ENCODE data around the gene BTNL9. TPM values are rescaled to one million over a fixed set of nuclear protein-coding genes. Genes with fewer than 3 reads are reported as not detected.
A peak's percentile ranks its signal among the peaks of the same experiment; 100 is the strongest.

The BTNL9 gene
- total RNA-seq, 1 experiment from 2014 or later, result 37.5 TPM

GRCh38 chr5:181043285-181044092, 3.4 kb downstream of the BTNL9 start:
- TF ChIP-seq POLR2AphosphoS5 (IDR thresholded peaks at IDR 0.05; ENCODE audit: low read depth, low read length), result no peak
- TF ChIP-seq SIN3A (IDR thresholded peaks at IDR 0.05; ENCODE audit: borderline replicate concordance, insufficient read depth, low read depth, low read length), result no peak
- TF ChIP-seq TCF7L2 (IDR thresholded peaks at IDR 0.05; ENCODE audit: low read depth, low read length), result no peak
- TF ChIP-seq, protein P1, sequence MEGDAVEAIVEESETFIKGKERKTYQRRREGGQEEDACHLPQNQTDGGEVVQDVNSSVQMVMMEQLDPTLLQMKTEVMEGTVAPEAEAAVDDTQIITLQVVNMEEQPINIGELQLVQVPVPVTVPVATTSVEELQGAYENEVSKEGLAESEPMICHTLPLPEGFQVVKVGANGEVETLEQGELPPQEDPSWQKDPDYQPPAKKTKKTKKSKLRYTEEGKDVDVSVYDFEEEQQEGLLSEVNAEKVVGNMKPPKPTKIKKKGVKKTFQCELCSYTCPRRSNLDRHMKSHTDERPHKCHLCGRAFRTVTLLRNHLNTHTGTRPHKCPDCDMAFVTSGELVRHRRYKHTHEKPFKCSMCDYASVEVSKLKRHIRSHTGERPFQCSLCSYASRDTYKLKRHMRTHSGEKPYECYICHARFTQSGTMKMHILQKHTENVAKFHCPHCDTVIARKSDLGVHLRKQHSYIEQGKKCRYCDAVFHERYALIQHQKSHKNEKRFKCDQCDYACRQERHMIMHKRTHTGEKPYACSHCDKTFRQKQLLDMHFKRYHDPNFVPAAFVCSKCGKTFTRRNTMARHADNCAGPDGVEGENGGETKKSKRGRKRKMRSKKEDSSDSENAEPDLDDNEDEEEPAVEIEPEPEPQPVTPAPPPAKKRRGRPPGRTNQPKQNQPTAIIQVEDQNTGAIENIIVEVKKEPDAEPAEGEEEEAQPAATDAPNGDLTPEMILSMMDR (IDR thresholded peaks at IDR 0.05), result peak; percentile 83
- TF ChIP-seq REST (IDR thresholded peaks at IDR 0.05; ENCODE audit: insufficient read depth in 1 of 2, low read depth in 2 of 2, low read length in 1 of 2), result no peak
- ChIA-PET POLR2A (no interaction called here), CTCF (interaction anchor here (0.6 to 1.0 kb wide), 7 partner anchors 11 to 175 kb away, joined by 3 to 6 read pairs (median 4); no protein-coding TSS in a partner anchor)
- intact Hi-C loops (cut with micrococcal nuclease; ENCODE audit: unreplicated experiment) (loop anchor here (5.0 kb wide), 1 partner anchor 176 kb away; no protein-coding TSS in a partner anchor), in situ Hi-C loops (cut with HindIII; ENCODE audit: low pct_unique_long_range_greater_than_20kb, low sequenced_read_pairs) (no loop called here)
- no peaks in the 10 kb centered on the region for H3K36me3 ChIP-seq (ENCODE audit: control insufficient read depth, insufficient read depth, low read length)
- H3K4me3 ChIP-seq (ENCODE audit: low read depth in 2 of 2, low read length in 2 of 2), result no peak overlapping the region
- peak overlapping the region; percentile 50; the same call in 1 of the 2 replicates for H3K27ac ChIP-seq (ENCODE audit: low read length)
- H3K9me3 ChIP-seq (ENCODE audit: control insufficient read depth, insufficient read depth, low read depth, low read length), result no peaks in the 10 kb centered on the region
- peaks cover 23% of the 10 kb centered on the region for H3K4me1 ChIP-seq (ENCODE audit: control insufficient read depth, insufficient read depth, low read length)
- BruUV-seq (replicated peaks), result no TSS peak
- peaks cover 2% of the 10 kb centered on the region; the same call in 1 of the 2 replicates for H3K27me3 ChIP-seq (ENCODE audit: control insufficient read depth, insufficient read depth, low read length)
- peak; percentile 80 for ATAC-seq
- DNase-seq (ENCODE audit: low read depth, low spot score), result peak; percentile 15

- peak overlapping the region; percentile 50; the same call in 1 of the 2 replicates for H3K27ac ChIP-seq (ENCODE audit: low read length)
- no TSS peak for BruUV-seq (replicated peaks)
- H3K27me3 ChIP-seq (ENCODE audit: control insufficient read depth, insufficient read depth, low read length), result peaks cover 2% of the 10 kb centered on the region; the same call in 1 of the 2 replicates
- H3K4me3 ChIP-seq (ENCODE audit: low read depth in 2 of 2, low read length in 2 of 2), result no peak overlapping the region
- peaks cover 23% of the 10 kb centered on the region for H3K4me1 ChIP-seq (ENCODE audit: control insufficient read depth, insufficient read depth, low read length)
- TF ChIP-seq SIN3A (IDR thresholded peaks at IDR 0.05; ENCODE audit: borderline replicate concordance, insufficient read depth, low read depth, low read length), result no peak
- TF ChIP-seq, protein P1 (IDR thresholded peaks at IDR 0.05), result no peak
- TF ChIP-seq TCF7L2 (IDR thresholded peaks at IDR 0.05; ENCODE audit: low read depth, low read length), result no peak
- TF ChIP-seq REST (IDR thresholded peaks at IDR 0.05; ENCODE audit: insufficient read depth in 1 of 2, low read depth in 2 of 2, low read length in 1 of 2), result no peak
- no peak for TF ChIP-seq POLR2AphosphoS5 (IDR thresholded peaks at IDR 0.05; ENCODE audit: low read depth, low read length)
- ChIA-PET CTCF (interaction anchor here (0.8 kb wide), 2 partner anchors 10 to 176 kb away, joined by 4 to 6 read pairs; no protein-coding TSS in a partner anchor), POLR2A (no interaction called here)
- no peak for DNase-seq (ENCODE audit: low read depth, low spot score)
- intact Hi-C loops (cut with micrococcal nuclease; ENCODE audit: unreplicated experiment), result loop anchor here (5.0 kb wide), 1 partner anchor 177 kb away; no protein-coding TSS in a partner anchor
- H3K36me3 ChIP-seq (ENCODE audit: control insufficient read depth, insufficient read depth, low read length), result no peaks in the 10 kb centered on the region
- H3K9me3 ChIP-seq (ENCODE audit: control insufficient read depth, insufficient read depth, low read depth, low read length), result no peaks in the 10 kb centered on the region
- ATAC-seq, result no peak
- in situ Hi-C loops (cut with HindIII; ENCODE audit: low pct_unique_long_range_greater_than_20kb, low sequenced_read_pairs), result no loop called here
Observed at GRCh38 chr5:181044093-181044599, 4.1 kb downstream of the BTNL9 start.
